SU-DHL-6 (cell line): ENCODE results near the gene SIDT2.

Experiments
- EZH2phosphoT487 ChIP-seq: fragments of 200-600 bp; sonication (generic), shearing (Covaris generic); conservative IDR thresholded peaks from 2 replicates; pipeline ENCODE4 v1.6.1; 2018; ENCODE audit warnings: mild to moderate bottlenecking, antibody characterized with exemption, low read length, moderate library complexity, mixed read lengths
- TF ChIP-seq, protein P1 (sequence below): fragments of 200-600 bp; sonication (generic); IDR thresholded peaks from one replicate; pipeline ENCODE4 v1.5.1; 2017; ENCODE audit warnings: antibody characterized with exemption, mild to moderate bottlenecking, low read length, moderate library complexity; ENCODE audit not compliant: insufficient read depth, poor library complexity, severe bottlenecking

- TF ChIP-seq EZH2phosphoT487 = no peak
- TF ChIP-seq, protein P1, sequence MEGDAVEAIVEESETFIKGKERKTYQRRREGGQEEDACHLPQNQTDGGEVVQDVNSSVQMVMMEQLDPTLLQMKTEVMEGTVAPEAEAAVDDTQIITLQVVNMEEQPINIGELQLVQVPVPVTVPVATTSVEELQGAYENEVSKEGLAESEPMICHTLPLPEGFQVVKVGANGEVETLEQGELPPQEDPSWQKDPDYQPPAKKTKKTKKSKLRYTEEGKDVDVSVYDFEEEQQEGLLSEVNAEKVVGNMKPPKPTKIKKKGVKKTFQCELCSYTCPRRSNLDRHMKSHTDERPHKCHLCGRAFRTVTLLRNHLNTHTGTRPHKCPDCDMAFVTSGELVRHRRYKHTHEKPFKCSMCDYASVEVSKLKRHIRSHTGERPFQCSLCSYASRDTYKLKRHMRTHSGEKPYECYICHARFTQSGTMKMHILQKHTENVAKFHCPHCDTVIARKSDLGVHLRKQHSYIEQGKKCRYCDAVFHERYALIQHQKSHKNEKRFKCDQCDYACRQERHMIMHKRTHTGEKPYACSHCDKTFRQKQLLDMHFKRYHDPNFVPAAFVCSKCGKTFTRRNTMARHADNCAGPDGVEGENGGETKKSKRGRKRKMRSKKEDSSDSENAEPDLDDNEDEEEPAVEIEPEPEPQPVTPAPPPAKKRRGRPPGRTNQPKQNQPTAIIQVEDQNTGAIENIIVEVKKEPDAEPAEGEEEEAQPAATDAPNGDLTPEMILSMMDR = no peak
Observed at GRCh38 chr11:117221775-117222517, 43.4 kb downstream of the SIDT2 start.
